GM21528 (cell line): ENCODE data around the gene GCK.

Experiments
- ATAC-seq: cut with Tn5 transposase; IDR thresholded peaks from one replicate; pipeline ENCODE4 v1.9.1; 2021; ENCODE audit warnings: mild to moderate bottlenecking, moderate library complexity; ENCODE audit not compliant: unreplicated experiment, low FRiP score

Gene GCK

DNA sequence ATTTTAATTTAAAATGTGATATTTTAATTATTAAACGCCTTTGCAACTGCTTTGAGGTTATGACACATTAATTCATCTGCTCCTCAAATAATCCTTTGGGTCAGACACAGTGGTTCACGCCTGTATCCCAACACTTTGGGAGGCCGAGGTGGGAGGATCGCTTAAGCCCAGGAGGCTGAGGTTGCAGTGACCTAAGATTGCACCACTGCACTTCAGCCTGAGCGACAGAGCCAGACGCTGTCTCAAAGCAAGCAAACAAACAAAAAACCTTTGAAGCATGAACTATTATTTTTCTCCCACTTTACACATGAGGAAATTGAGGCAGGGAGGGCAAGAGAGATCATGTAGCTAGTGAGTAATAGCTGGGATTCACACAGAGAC is 64.4 kb downstream of the GCK start:
- ATAC-seq: no peak

DNA sequence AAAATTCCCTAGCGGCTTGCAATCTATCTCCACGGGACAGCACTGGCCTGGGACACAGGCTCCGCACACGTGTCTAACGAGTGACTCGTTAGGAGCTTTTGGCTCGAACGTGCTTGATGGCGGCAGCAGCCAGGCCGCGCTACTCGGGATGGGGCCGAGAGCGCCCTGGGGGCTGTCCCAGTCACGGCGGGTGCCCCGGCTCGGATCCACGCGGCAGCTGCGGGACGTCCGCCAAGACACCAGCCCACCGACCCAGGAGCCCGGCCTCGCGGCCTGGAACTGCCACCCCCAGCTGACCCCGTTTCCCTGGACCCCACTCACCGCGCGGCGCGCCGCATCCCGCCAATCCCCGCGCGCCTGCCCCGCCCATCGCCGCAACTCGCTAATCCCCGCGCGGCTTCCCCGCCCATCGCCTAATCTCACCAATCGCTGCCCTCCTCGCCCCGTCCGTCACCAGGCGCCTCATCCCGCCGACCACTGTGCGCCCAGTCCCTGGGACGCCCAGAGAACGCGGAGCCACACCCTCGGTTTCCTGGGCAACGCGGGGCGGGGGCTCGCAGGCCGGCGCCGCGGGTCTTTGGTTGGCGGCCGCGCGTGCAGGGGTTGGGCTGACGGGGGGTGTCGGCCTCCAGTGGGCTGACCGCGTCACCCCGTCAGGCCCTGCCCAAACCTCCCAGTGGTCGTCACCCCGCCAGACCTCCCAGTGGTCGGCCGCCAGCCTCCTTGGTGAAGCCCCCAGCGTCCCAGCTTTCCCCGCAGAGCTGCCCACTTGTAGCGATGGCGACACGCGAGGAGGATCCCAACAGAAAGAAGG is 65.8 kb downstream of the GCK start, which contains the start of gene POLD2:
Gene POLD2, minus strand, starts transcription at position 359 of the 814 bp plus-strand sequence. CDS start 1,495 bp downstream, outside the sequence.
- peak; percentile 98 for ATAC-seq

DNA sequence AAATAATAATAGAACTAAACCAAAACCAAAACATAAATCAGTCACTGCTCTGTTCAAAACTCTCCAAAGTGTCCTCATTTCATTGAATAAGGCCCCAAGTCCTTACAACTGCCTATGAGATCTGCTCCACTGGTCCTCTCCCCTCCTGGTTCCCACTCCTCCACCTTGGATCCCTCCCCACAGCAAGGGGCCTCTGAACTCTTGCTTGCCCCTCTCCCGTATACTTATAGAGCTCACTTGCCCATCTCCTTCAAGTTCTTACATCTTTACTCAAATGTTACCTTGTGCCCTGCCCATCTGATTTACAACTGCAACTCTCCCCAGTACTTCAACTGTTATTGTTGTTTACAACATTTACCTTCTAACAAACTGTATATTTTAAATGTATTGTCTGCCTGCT is 66.7 kb downstream of the GCK start:
- no peak for ATAC-seq

DNA sequence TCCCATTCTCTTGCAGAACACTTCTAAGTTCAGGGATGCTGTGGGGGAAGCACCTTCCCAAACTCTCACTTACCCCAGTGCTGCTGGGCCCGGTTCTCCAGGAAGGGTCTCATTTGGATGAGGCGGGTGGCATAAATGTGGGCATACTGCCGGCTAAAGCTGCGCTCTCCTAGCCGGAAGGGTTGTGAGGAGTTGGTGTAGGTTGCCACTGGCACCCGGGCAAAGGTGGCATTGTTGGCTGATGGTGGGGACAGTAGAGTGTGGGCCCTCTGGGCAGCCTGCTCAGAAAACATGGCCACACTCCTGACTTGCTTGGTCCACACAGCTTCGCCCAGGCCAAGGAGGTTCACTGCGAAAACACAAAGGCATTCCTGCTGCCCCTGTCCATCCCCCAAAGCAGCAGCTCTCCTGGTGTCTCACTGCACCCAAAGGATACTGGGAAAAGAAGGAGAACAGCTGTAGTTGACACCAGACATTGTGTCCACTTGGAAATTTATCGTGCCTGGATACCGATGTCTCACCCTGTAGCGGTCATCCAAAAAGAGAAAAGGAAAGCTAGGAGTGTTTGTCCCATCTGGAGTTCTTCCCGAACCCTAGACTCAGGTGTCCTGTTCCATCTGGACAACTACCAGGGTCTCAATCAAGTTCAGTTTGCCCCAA is 67.3 kb downstream of the GCK start:
- no peak for ATAC-seq

DNA sequence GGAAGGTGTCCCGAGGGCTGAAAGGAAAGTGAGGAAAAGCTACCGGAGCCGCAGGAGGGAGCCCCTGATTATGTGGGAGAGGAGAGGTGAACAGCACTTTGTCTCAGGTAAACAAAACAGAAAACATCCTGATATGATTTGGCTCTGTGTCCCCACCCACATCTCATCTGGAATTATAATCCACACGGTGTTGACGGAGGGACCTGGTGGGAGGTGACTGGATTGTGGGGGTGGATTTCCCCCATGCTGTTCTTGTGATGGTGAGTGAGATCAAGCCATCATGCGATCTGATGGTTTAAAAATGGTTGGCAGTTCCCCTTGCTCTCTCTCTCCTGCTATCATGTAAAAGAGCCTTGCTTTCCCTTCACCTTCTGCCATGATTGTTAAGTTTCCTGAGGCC is 68.8 kb downstream of the GCK start:
- no peak for ATAC-seq

DNA sequence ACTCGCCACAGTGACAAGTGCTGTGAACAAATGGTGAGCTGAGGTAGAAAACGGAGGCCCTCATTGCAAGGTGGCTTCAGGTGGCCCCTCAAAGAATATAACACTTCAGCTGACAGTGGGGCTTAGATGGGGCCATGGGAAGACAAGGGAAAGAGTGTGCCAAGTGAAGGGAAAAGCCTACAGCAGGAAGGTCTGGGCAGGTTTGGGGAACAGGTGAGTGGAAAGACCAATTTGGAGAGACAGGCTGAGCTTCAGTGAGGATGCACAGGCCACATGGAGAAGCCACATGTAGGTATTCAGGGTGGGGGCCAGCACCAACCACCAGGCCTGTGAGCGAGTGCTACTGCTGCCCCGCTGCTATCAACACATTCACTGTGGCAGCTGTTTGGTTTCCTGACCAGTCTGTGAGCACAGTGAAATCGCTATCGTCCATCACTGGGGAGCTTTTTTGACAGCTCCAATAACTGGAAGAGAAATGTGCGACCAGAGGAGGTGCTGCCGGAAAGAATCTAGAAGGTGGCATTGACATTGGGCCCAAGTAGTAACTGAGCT is 69.3 kb downstream of the GCK start:
- ATAC-seq: no peak

DNA sequence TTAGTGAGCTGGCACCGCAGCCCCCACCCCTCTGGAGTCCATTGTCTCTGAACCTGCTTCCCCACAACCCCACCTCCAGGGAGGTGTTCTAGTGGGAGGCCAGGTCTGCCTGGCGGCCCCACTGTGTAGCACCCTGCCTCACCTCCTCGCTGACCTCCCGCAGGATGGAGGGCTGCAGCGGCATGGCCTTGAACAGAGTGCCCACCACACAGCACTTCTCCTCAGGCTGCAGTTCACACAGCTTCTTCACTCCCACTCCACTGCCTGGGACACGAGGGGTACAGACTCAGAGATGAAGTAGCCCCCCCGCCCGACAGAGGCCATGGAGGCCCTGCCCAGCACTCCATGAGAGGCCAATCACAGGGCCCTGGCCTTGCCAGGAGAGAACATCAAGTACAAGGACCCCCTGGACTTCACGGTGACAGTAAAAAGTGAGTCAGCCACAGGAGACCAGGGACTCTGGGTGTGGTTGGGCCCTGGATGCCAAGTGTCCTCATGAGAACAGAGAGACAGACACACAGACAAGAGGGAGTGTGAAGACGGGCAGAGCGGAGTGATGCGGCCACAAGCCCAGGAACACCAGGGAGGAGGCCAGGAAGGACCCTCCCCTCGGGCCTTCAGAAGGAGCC is 71.3 kb downstream of the GCK start:
- ATAC-seq: no peak

DNA sequence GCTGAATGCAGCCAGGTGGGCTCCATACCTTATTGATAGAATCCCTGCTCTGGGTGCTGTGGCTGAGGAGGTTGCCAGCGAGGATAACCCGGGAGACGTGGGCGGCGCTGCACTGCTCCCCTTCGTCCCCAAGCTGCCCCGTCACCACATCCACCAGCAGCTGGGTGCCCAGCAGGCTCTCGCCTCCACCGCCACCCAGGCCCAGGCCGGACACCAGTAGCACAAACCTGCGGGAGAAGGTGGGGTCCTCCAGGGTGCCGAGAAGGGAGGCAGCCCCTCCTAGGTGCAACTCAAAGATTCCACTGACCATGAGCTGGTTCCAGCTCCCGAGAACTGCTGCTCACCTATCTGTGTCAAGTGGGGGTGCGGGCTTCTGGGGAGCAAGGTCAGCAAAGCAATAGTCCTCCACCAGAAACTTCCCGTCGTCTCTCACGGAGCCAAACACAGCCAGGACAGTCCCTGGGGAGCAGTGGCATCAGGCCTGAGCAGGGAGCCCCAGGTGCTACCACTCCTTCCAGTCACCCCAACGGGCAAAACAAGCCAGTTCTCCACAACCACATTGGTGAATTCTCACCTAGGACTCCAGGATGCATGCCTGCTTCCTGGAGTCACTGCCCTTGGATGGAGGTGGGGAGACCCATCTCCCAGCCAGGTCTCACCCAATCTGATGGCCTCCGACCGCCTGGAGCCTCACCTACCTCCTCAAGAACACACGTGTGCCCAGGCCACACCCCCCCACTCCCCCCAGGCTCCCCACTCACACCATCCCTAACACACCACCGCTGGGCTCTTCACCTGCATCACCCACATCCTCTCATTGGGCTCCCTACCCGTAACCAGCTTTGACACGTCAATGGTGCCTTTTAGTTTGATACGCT is 72.2 kb downstream of the GCK start:
- ATAC-seq: no peak

DNA sequence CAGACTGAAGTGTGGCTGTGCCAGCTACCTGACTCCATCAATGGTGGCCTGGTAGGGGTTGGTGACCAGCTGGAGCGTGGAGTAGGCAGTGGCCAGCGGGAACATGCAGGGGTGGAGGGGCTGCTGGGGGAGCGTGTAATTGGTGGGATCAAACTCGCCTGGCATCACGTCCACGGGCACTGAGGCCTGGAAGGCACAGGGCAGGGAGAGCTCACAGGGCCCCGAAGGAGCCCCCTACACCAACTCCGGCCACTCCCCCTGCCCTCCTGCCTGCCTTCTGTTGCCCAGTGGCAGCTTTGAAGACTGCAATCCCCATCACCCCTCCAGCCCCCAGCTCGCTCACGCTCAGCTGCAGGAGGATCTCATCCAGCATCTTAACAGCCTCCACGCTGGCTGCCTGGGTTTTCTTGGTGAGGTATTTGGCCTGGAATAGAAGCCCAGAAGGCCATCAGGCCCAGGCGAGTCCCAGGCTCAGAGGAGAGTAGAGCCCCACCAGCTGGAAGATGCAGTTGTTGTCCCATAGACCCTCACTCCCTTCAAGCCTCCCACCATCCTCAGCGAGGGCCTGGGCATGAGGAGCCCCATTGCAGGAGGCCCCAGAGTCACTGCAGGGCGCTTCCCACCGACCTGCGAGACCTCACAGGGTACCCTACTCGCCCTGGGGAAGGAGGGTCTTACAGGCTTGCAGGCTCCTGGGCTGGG is 73.0 kb downstream of the GCK start:
- ATAC-seq: no peak

DNA sequence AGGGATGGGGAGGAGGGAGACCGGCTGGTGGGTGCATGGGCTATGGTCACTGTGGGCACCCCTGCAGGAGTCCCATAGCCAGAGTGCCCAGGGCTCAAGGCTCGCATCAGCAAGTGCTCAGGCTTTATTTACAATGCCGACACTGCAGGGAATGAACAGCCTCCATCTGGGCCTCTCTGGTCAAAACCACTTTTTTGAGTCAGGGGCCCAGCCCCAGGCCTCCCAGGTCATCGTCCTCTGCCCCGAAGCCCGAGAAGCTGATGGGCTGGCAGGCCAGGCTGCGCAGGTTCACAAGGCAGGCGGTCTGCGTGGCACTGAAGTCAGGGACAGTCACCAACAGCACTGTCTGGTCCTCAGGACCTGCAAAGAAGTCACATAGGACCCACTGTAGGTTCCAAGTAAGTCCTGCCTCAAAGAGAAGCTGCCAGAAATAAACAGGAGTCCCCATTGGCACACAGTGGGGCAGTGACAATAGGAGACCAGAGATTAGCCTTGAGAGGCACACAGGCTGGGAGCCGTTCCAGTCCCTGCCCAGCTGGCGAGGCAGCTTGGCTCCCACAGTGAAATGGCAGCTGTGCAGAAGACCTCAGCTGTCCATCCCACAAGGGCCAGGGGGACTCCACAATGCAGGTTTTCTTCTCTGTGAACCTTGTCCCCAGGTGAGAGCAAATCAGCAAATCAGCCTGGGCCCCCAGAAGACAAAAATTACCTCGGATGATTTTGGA is 74.5 kb downstream of the GCK start:
- ATAC-seq: no peak

DNA sequence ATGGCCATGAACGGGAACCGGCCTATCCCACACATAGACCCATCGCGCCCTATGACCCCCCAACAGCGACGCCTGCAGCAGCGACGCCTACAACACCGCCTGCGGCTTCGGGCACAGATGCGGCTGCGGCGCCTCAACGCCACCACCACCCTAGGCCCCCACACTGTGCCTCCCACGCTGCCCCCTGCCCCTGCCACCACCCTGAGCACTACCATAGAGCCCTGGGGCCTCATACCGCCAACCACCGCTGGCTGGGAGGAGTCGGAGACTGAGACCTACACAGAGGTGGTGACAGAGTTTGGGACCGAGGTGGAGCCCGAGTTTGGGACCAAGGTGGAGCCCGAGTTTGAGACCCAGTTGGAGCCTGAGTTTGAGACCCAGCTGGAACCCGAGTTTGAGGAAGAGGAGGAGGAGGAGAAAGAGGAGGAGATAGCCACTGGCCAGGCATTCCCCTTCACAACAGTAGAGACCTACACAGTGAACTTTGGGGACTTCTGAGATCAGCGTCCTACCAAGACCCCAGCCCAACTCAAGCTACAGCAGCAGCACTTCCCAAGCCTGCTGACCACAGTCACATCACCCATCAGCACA is 75.4 kb downstream of the GCK start:
- no peak for ATAC-seq

DNA sequence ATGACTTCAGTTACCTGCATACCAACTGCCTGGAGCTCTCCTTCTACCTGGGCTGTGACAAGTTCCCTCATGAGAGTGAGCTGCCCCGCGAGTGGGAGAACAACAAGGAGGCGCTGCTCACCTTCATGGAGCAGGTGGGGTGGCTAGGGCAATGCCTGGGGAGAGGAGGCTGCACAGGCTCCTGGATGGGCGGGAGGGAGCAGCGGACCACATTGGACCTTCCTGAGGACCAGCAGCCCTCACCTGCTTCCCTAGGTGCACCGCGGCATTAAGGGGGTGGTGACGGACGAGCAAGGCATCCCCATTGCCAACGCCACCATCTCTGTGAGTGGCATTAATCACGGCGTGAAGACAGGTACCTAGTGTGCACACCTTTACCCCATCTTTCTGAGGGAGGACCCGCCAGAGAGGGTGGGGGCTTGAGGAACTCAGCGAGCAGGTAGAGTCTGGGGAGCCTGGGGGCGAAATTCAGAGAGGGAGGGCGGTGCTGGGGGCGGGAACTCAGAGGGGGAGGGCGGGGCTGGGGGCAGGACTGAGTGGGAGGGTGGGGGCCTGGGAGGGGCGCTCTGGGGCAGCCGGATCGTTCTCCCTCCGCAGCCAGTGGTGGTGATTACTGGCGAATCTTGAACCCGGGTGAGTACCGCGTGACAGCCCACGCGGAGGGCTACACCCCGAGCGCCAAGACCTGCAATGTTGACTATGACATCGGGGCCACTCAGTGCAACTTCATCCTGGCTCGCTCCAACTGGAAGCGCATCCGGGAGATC is 76.1 kb downstream of the GCK start:
- no peak for ATAC-seq

DNA sequence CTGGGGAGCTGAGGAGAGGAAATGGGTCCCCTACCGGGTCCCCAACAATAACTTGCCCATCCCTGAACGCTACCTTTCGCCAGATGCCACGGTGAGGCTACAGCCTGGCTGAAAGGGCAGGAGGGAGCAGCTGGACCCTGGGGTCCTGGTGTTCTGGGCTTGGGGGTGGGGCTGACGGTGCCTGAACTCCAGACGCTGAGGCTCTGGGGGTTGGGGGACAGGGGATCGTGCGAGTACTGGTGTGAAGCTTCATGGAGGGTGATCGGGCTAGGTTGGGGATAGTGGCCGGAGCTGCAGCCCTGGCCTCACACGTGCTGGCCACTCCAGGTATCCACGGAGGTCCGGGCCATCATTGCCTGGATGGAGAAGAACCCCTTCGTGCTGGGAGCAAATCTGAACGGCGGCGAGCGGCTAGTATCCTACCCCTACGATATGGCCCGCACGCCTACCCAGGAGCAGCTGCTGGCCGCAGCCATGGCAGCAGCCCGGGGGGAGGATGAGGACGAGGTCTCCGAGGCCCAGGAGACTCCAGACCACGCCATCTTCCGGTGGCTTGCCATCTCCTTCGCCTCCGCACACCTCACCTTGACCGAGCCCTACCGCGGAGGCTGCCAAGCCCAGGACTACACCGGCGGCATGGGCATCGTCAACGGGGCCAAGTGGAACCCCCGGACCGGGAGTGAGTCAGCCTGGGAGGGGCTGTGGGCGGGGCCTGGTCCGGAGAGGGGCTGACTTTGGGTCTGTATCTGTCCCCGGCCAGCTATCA is 76.8 kb downstream of the GCK start:
- ATAC-seq: no peak

DNA sequence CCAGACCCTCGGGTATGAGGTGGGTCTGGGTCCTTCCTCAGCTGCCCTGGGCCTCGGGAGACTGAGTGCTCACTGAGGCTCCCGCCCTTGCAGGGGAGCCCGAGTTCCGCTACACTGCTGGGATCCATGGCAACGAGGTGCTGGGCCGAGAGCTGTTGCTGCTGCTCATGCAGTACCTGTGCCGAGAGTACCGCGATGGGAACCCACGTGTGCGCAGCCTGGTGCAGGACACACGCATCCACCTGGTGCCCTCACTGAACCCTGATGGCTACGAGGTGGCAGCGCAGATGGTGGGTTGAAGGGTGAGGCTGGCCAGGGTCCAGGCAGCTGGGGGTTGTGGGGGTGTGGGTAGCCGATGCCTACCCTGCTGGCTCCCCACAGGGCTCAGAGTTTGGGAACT is 77.5 kb downstream of the GCK start:
- no peak for ATAC-seq

DNA sequence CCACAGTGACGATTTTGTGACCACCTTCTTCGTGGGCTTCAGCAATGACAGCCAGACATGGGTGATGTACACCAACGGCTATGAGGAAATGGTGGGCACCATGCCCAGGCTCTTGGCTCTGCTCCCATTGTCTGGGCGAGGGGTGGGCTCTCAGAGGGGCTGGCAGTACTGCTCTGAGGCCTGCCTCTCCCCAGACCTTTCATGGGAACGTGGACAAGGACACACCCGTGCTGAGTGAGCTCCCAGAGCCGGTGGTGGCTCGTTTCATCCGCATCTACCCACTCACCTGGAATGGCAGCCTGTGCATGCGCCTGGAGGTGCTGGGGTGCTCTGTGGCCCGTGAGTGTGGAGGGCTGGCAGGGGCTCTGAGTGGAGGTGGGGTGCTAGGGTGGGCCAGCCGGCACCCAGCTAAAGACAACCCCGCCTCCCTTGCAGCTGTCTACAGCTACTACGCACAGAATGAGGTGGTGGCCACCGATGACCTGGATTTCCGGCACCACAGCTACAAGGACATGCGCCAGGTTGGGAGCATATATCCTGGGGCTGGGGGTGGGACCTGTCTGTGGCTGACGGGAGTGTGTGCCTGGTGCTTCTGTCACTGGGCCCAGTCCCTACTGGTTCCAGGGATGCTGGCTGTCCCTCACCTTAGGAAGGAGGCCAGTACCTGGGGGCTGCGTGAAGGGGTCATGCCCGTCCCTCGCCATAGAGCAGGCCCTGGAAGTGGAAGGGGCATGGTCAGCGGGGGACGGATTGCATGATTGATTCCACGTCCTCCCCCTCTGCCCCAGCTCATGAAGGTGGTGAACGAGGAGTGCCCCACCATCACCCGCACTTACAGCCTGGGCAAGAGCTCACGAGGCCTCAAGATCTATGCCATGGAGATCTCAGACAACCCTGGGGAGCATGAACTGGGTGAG is 78.3 kb downstream of the GCK start:
- no peak for ATAC-seq

DNA sequence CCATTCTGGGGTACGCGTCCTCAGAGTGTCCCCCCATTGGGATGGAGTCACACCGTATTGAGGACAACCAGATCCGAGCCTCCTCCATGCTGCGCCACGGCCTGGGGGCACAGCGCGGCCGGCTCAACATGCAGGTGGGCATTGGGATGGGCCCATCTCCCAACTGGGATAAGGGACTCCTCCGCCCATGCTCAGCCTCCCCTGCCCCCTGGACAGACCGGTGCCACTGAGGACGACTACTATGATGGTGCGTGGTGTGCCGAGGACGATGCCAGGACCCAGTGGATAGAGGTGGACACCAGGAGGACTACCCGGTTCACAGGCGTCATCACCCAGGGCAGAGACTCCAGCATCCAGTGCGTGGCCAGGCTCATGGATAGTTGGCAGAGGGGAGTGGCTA is 79.2 kb downstream of the GCK start:
- ATAC-seq: no peak
